Ovary (tissue), 3 donors: Measurements from ENCODE around the gene CEND1.

Experiments used
- CTCF ChIP-seq, 3 donors: fragments of 450-650 bp in 2 of 3; fragments of 200-600 bp in 1 of 3; IDR thresholded peaks; one replicate each; pipeline versions ENCODE4 v1.5.1 to v1.8.0; 2016 to 2022; ENCODE audit warnings: antibody characterized with exemption in 3 of 3, mild to moderate bottlenecking in 1 of 3
- POLR2A ChIP-seq: fragments of 450-650 bp; IDR thresholded peaks from one replicate; pipeline ENCODE4 v1.6.1; 2017; ENCODE audit warnings: antibody characterized with exemption, mild to moderate bottlenecking, moderate library complexity
- donor health status: DM: no; HTN: no; CAD: no.

GRCh38 chr11:742156-742546 is 47.7 kb downstream of the CEND1 start:
- TF ChIP-seq CTCF (IDR thresholded peaks at IDR 0.05) (no peak), POLR2A (no peak)
